ENCODE measurements around the gene UVSSA.

The UVSSA gene, protein sequence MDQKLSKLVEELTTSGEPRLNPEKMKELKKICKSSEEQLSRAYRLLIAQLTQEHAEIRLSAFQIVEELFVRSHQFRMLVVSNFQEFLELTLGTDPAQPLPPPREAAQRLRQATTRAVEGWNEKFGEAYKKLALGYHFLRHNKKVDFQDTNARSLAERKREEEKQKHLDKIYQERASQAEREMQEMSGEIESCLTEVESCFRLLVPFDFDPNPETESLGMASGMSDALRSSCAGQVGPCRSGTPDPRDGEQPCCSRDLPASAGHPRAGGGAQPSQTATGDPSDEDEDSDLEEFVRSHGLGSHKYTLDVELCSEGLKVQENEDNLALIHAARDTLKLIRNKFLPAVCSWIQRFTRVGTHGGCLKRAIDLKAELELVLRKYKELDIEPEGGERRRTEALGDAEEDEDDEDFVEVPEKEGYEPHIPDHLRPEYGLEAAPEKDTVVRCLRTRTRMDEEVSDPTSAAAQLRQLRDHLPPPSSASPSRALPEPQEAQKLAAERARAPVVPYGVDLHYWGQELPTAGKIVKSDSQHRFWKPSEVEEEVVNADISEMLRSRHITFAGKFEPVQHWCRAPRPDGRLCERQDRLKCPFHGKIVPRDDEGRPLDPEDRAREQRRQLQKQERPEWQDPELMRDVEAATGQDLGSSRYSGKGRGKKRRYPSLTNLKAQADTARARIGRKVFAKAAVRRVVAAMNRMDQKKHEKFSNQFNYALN

GRCh38 chr4:1346781-1347409 lies at the start of gene UVSSA:
Gene UVSSA, plus strand, starts transcription at chr4:1347208. Its CDS starts 884 bp downstream, at chr4:1348092.
- in situ Hi-C loops (cut with MboI; ENCODE audit: low sequenced_read_pairs): loop anchor here (10.0 kb wide), 2 partner anchors 92 to 212 kb away; no protein-coding TSS in a partner anchor

DNA sequence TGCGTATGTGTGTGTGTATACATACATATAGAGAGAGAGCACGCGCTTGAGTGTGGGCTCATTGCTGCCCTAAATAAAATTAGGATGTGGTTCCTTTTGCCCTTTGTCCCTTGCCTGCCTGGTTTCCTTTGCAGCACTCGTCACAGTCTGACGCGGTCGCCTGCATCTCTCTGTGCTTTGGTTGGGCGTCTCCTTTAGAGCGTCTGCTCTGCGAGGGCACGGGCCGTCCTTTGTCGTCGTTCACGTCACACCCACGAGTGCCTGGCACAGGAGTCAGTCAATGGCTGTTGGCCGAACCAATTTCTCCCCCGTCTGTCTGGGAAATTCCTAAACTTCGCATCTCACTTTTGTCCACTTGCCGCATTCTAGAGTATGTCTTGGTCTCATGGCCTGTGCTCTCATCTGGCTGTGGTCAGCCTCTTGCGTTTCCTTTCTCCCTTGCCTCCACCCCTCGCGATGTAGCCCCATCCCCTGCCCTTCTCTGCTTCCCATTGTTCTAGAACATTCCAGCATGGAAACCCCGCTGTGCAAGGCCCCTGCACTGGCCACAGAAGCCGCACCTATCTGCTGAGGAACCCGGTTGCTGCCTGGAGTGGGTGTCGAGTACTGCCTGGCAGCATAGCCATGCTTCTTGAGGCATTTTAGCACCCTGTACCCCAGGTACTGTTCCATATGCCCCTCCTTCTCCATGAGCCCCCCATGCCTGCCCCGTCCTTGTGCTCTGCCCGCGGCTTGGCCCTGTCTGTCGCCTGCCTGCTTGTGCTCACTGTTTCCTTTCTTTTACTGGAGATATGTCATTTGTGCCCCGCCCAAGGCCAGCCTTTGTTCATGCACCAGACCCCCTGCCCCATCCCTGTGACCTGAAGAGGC lies 49.3 kb upstream of the UVSSA start:
- in situ Hi-C loops (cut with MboI; ENCODE audit: low sequenced_read_pairs): no loop called here

DNA sequence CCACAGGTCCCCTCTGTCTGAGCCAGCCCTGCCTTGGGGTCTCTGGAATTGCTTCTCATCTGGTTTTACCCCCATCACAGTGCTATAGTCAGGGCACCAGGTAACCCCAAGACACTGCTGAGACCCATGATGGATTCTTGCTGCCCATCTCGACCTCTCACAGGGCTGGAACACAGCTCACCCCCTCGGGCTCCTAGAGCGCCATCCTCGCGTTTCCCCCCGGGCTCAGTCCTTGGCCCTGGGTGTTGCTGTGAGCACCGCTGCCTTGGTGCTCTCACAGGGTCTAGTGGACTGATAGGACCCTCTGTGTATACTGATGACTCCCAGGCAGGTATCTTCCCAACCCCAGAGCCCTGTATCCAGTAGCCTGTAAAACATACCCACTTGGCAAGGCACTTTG lies 48.5 kb upstream of the UVSSA start:
- in situ Hi-C loops (cut with MboI; ENCODE audit: low sequenced_read_pairs): no loop called here

GRCh38 chr4:1299301-1299860 lies 47.6 kb upstream of the UVSSA start:
- in situ Hi-C loops (cut with MboI; ENCODE audit: low sequenced_read_pairs): no loop called here

DNA sequence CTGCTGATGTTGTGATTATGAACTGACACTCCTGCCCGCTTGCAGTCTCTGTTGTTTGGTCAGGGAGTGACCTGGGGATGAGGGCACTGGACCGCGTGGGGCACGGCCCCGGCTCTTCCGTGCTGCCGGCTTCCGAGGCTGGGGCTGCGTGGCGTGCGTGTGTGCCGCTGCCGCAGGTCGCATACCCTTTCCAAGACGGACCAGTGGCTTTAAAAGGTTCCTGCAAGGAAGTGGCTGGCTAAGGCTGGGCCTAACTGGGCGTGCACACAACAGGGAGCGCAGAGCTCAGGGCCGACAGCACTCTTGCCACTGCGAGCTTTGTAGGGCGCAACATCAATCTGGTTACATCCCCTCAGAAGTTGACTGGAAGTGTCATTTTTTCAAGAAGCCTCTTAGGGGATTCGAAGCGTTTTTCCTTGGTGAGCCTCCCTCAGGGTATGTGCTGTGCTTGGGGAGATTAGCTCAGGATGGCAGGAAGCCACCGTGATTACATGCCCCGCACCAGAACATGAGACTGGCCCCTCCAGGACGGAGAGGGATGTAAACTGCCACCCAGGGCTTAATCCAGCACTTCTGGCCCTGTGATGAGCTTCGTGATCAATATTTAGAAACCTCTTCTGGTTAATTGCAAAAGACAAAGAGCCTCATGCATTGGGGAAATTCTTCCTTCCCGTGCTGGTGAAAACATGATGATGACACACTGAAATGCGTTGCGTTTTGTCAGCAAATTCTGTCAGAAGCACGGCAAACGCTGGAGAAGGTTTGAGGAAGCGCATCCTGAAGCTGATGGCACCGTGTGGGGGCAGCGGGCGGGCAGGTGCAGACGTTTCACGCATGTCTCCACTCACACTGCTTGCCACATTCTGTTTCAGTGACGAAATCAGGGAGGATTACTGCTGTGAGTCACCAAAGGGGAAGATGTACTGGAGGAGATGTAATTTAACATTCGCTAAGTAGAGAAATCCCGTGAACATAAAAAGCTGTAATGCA lies 46.2 kb upstream of the UVSSA start:
- in situ Hi-C loops (cut with MboI; ENCODE audit: low sequenced_read_pairs): no loop called here

GRCh38 chr4:1302159-1302558 lies 44.8 kb upstream of the UVSSA start:
- in situ Hi-C loops (cut with MboI; ENCODE audit: low sequenced_read_pairs): no loop called here

- in situ Hi-C loops (cut with MboI; ENCODE audit: low sequenced_read_pairs): no loop called here
These were observed 41.7 kb upstream of the UVSSA start for GRCh38 chr4:1305261-1305711.

- in situ Hi-C loops (cut with MboI; ENCODE audit: low sequenced_read_pairs): no loop called here
These were observed 41.1 kb upstream of the UVSSA start for GRCh38 chr4:1305781-1306455.

GRCh38 chr4:1307951-1308735 lies 38.9 kb upstream of the UVSSA start:
- in situ Hi-C loops (cut with MboI; ENCODE audit: low sequenced_read_pairs): no loop called here

DNA sequence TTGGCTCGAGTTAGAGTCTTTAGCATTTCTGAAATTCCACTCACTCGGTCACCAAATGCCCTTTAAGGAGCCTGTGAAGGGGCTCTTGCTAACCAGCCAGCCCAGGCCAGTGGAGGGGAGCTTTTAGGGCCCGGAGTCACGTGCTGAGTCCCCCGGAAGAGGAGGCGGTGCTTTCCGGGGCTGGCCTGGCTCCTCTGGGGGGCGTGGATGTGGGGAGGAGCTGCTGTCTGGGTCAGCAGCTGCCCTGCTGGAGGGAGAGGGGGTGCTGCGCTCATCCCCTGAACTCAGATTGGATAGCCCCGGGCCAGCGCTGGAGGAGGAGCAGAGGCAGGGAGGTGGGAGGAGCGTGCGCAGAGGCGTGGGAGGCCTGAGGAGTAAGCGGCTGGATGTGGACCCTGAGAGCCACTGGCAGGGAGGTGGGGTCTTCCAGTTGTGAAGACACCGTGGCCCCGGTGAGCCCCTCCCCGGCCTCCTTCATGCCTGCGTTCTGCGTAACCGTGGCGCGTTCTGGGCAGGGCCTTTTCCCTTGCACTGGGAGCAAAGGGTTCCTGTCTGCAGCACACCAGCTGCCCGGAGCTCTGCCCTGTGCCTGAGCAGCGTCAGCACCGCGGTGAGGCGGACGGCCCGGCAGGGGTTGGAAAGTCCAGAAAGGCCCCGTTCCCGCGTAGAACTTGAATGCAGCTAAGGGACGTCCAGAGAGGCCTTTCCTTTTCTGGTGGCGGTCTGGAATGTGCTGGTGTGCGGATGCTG lies 37.6 kb upstream of the UVSSA start:
- in situ Hi-C loops (cut with MboI; ENCODE audit: low sequenced_read_pairs): no loop called here

- in situ Hi-C loops (cut with MboI; ENCODE audit: low sequenced_read_pairs): no loop called here
These were observed 36.8 kb upstream of the UVSSA start for GRCh38 chr4:1310031-1310795.

DNA sequence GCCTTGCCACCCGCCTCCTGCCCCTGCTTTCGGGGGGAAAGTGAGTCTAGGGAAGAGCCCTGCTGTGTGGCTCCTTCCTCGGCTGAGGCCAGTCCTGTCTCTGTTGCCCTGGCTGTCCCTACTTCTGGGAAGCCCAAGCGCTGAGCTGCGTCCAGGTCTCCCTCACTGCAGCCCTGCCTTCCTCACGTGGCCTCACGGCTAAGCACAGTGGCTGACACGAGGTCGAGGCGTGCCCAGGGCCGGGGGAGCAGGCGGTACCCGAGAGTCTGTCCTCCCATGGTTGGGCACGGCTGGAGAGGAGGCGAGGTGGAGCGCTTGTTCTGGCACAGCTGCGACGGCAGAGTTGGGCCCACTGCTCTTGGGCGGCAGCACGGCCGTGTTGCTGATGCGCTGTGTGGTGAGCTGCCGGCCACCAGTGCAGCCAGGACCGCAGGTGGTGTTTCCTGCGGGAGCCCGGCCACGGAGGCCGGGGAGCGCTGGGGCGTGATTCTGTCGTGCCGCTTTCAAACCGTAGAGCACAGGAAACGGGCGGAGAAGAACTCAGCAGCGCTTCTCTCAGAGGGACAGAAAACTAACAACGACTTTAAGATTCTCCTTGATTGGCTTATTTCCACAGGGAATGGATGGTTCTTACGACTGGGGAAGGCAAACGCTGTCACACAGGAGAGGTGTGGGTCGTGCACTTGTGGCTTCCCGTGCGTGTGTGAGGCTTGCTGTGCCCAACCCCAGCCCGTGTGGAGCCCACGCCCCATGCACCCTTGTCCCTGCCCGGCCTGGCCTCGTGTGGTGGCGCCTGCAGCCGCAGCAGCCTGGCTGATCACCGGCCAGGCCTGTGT lies 36.0 kb upstream of the UVSSA start:
- in situ Hi-C loops (cut with MboI; ENCODE audit: low sequenced_read_pairs): no loop called here

- in situ Hi-C loops (cut with MboI; ENCODE audit: low sequenced_read_pairs): no loop called here
These were observed 34.0 kb upstream of the UVSSA start for GRCh38 chr4:1312821-1313640.

DNA sequence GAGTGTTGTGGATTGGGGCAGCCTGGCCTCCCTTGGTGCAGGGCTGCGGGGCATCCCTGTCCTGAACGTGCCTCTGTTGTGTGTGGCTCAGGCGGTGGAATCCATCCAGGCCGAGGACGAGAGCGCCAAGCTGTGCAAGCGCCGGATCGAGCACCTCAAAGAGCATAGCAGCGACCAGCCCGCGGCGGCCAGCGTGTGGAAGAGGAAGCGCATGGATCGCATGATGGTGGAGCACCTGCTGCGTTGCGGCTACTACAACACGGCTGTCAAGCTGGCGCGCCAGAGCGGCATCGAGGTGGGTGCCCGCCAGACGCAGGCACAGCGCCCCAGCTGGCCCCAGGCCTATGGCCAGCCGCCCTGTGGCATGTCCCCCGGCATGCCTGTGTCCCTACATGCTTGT lies 31.7 kb upstream of the UVSSA start:
- in situ Hi-C loops (cut with MboI; ENCODE audit: low sequenced_read_pairs): no loop called here

Data from HL-60/S4 (cell line).